Cardiac fibroblast (primary cell): ENCODE results near the gene MUC6.

Experiments
- DNase-seq, 2 donors: peaks; one replicate each; pipeline versions ENCODE4 v3.0.0 to v3.0.0-alpha.2; 2010; ENCODE audit warnings: low read depth in 2 of 2
- H3K4me3 ChIP-seq, 2 donors: replicated peaks in 1 of 2; 1 replicate in 1 of 2; 2 replicates in 1 of 2; pipeline ENCODE4 v1.5.1; 2011; ENCODE audit warnings: low read depth in 2 of 2, low read length in 2 of 2, mild to moderate bottlenecking in 2 of 2, moderate library complexity in 1 of 2
- CTCF ChIP-seq: IDR thresholded peaks from one replicate; pipeline ENCODE4 v1.5.1; 2011; ENCODE audit warnings: low read depth, mild to moderate bottlenecking, low read length, inconsistent platforms

Gene MUC6

GRCh38 chr11:1082728-1083620 lies 46.5 kb upstream of the MUC6 start:
- no peak overlapping the region for H3K4me3 ChIP-seq
- no peak for TF ChIP-seq CTCF
- no peak for DNase-seq

DNA sequence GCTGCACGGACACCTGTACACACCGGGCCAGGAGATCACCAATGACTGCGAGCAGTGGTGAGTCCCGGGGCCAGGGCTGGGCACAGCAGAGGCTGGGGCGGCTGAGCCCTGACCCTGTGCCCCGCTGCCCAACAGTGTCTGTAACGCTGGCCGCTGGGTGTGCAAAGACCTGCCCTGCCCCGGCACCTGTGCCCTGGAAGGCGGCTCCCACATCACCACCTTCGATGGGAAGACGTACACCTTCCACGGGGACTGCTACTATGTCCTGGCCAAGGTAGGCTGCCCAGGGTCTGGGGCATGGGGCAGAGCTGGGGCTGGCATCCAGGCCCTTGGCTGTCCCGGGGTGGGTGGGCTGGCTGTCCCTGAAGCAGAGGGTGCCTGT lies 45.8 kb upstream of the MUC6 start:
- DNase-seq = no peak
- H3K4me3 ChIP-seq = no peak overlapping the region
- TF ChIP-seq CTCF = no peak

DNA sequence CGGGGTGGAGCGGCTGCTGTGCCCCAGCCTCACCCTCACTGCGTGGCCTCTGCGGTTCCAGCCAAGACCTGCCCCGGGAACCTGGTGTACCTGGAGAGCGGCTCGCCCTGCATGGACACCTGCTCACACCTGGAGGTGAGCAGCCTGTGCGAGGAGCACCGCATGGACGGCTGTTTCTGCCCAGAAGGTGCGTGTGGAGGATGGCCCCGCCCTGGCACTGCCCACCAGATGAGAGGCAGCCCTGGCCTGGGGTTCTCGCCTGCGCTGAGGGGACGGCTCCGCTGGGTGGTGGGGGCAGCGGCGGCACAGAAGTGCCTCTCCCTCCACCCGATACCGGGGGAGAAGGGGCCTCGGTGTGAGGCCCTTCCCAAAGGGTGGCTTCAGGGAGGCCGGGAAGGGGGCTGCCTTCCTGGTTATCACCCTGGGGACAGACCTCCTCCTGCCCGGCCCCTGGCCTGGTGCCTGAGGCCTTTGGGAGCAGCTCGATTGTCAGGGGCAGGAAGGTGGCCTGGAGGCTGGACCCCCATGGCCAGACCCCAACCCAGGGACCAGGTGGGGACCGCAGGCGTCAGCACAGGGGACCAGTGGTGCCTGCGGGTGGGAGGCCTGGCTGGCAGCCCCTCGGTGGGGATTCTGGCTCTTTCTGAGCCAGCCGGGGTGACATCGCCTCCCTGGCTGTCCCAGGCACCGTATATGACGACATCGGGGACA lies 45.2 kb upstream of the MUC6 start:
- no peak overlapping the region for H3K4me3 ChIP-seq
- no peak for DNase-seq
- no peak for TF ChIP-seq CTCF

- no peak for DNase-seq
- no peak for TF ChIP-seq CTCF
- H3K4me3 ChIP-seq = no peak overlapping the region
Measured at GRCh38 chr11:1078191-1078601, 41.7 kb upstream of the MUC6 start.

DNA sequence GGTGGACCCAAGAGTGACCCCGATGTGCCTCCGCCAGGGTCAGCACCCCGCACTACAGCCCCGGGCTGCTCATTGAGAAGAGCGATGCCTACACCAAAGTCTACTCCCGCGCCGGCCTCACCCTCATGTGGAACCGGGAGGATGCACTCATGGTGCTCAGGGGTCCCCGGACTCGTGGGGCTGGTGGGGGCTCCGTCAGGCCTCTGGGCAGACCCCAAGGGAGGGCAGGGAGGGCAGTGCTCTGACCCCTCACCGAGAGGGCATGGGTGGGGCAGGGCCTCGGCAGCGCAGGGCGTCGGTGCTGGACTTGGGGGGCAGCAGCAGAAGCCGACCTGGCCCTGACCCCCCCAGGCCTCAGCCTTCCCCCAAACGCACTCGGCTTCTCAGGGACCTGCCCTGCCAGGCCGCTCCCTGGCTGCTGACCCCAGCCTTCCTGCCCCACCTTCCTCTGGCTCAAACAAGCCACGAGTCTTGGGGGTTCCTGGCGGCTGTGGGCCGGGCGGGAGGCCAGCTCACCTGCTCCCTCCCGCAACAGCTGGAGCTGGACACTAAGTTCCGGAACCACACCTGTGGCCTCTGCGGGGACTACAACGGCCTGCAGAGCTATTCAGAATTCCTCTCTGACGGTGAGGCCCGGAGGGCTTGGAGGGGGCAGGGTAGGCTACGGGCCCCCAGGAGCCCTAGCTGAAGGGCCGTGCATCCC lies 41.0 kb upstream of the MUC6 start:
- no peak for DNase-seq
- H3K4me3 ChIP-seq = no peak overlapping the region
- no peak for TF ChIP-seq CTCF

GRCh38 chr11:1077033-1077416 lies 40.5 kb upstream of the MUC6 start:
- TF ChIP-seq CTCF = no peak
- no peak overlapping the region for H3K4me3 ChIP-seq
- no peak for DNase-seq
